Esophagus (tissue), 2 donors: ENCODE results near the gene TRIM38. TPM values are rescaled to one million over a fixed set of nuclear protein-coding genes. Genes with fewer than 3 reads are reported as not detected.
A peak's percentile ranks its signal among the peaks of the same experiment; 100 is the strongest.

Experiments used
- H3K27ac ChIP-seq, 2 donors: one replicate each; pipeline ENCODE4 v1.5.1; 2013; ENCODE audit warnings: low read depth in 2 of 2, mild to moderate bottlenecking in 2 of 2, inconsistent platforms in 1 of 2, low read length in 1 of 2, moderate library complexity in 1 of 2
- H3K27me3 ChIP-seq, 2 donors: one replicate each; pipeline ENCODE4 v1.6.1; 2013; ENCODE audit warnings: low read length in 2 of 2, control low read depth in 1 of 2, mild to moderate bottlenecking in 1 of 2; ENCODE audit not compliant: insufficient read depth in 2 of 2, control insufficient read depth in 1 of 2
- H3K36me3 ChIP-seq, 2 donors: one replicate each; pipeline ENCODE4 v1.6.1; 2013; ENCODE audit warnings: low read length in 1 of 2; ENCODE audit not compliant: control insufficient read depth in 2 of 2, insufficient read depth in 2 of 2
- H3K4me1 ChIP-seq, 2 donors: one replicate each; pipeline ENCODE4 v1.6.1; 2013; ENCODE audit warnings: low read length in 1 of 2; ENCODE audit not compliant: control insufficient read depth in 2 of 2, insufficient read depth in 2 of 2
- H3K4me3 ChIP-seq, 2 donors: one replicate each; pipeline ENCODE4 v1.5.1; 2013; ENCODE audit warnings: low read length in 2 of 2, mild to moderate bottlenecking in 2 of 2, low read depth in 1 of 2, moderate library complexity in 1 of 2
- H3K9me3 ChIP-seq, 2 donors: one replicate each; pipeline ENCODE4 v1.6.1; 2013; ENCODE audit warnings: mild to moderate bottlenecking in 2 of 2, low read depth in 1 of 2, low read length in 1 of 2, moderate library complexity in 1 of 2; ENCODE audit not compliant: control insufficient read depth in 2 of 2, insufficient read depth in 1 of 2
- whole genome bisulfite sequencing, 2 donors: extraction: QIAGEN DNeasy Blood & Tissue Kit; methylation state at CpG; one replicate each; pipeline ENCODE4 v1.1.7; 2013; 5-methylcytosine and 5-hydroxymethylcytosine counted together
- polyA plus RNA-seq, 2 donors: library from polyadenylated mRNA; stranded (reverse); fragments of 200-250 nt; gene quantifications; one replicate each; pipeline ENCODE4 v1.2.3, GENCODE V29; 2013
- donor health status: healthy with polysubstance abuse.
- donor health status: Bipolar disorder and iron deficiency.

The TRIM38 gene
- polyA plus RNA-seq, 2 donors = 4.7 to 5.7 TPM

DNA sequence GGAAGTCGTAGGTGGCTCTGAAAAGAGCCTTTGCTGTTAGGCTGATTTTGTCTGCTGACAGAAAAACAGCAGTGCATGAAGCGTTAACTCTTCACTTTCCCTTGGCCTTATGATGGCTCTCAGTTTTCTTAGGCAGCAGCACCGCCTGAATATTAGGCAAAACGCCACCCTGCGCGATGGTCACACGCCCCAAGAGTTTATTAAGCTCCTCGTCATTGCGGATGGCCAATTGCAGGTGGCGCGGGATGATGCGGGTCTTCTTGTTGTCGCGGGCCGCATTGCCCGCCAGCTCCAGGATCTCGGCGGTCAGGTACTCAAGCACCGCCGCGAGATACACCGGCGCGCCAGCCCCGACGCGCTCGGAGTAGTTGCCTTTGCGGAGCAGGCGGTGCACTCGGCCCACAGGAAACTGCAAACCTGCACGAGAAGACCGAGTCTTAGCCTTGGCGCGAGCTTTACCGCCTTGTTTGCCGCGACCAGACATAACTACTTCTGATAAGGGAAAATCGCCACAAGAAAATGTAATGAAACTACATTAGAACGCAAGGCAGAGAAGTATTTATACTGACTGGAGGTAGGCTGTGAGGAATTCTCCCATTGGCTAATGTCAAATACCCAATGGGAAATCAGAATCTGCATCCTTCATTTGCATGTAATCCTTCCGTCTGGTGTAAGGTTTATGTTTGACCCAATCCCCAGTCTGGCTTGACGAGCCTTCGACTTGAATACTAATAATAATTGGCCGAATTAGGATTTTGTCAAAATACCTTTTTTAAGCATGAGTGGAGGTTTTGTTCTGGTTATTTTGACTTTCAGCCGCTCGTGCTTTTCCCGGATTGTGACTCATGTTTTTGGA lies 70.7 kb downstream of the TRIM38 start:
- Histone ChIP-seq H3K4me1 (no peaks in the 10 kb centered on the region), H3K27ac (peak overlapping the region; percentile 92 to 99), H3K36me3 (no peaks in the 10 kb centered on the region), H3K9me3 (no peaks in the 10 kb centered on the region), H3K4me3 (peak overlapping the region; percentile 59 to 71), H3K27me3 (no peaks in the 10 kb centered on the region)
- WGBS, 2 donors = 0% methylated on average over 47 of the region's 47 CpGs

DNA sequence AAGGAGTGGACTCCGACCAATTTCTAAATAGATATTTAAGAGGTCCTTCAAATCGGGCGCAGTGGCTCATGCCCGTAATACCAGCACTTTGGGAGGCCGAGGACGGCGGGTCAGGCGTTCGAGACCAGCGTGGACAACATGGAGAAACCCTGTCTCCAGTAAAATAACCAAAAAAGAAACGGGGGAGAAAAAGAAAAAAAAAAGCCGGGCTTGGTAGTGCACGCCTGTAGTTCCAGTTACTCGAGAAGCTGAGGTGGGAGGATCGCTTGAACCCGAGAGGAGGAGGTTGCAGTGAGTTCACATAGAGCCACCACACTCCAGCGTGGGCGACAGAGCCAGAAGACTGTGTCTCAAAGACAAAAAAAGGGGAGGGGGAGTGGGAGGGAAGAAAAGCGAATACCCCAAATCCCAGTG lies 71.3 kb downstream of the TRIM38 start:
- no peaks in the 10 kb centered on the region for H3K36me3 ChIP-seq
- peak overlapping the region; percentile 92 to 99 for H3K27ac ChIP-seq
- no peaks in the 10 kb centered on the region for H3K9me3 ChIP-seq
- H3K4me3 ChIP-seq = peak overlapping the region; percentile 4 to 71
- WGBS, 2 donors = 5 to 6% methylated on average over 19 of the region's 19 CpGs
- no peaks in the 10 kb centered on the region for H3K27me3 ChIP-seq
- H3K4me1 ChIP-seq = no peaks in the 10 kb centered on the region

DNA sequence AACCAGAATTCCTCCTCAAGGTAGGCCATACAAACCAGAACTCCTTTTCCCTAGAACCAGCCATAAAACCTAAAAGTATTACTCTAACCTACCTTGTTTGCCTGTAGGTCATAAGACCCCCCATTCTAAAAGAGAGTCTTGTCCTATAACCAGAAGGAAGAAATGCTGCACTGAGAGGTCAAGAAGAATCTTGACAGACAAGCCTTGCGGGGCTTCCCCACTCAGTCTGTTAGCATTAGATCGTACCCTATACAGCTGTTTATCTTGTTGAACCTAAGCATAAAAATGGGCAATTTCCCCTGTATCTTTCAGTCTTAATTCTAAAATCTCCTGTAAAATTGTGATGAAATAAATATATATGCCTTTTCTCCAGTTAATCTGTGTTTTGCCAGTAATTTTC lies 72.3 kb downstream of the TRIM38 start:
- Histone ChIP-seq H3K27me3 (no peaks in the 10 kb centered on the region), H3K9me3 (no peaks in the 10 kb centered on the region), H3K4me3 (no peak overlapping the region), H3K4me1 (no peaks in the 10 kb centered on the region), H3K36me3 (no peaks in the 10 kb centered on the region), H3K27ac (no peak overlapping the region)
- 94 to 95% methylated on average over 2 of the region's 2 CpGs for WGBS, 2 donors

Other genes starting within 250 kb of the TRIM38 start
- gene SLC17A4, start 208.1 kb upstream of the TRIM38 start, polyA plus RNA-seq = not detected
- gene SLC17A1, start 130.8 kb upstream of the TRIM38 start, polyA plus RNA-seq = not detected
- not detected for gene SLC17A3, start 88.6 kb upstream of the TRIM38 start, polyA plus RNA-seq
- not detected for gene SLC17A2, start 32.1 kb upstream of the TRIM38 start, polyA plus RNA-seq
- gene HFE, start 124.6 kb downstream of the TRIM38 start, polyA plus RNA-seq = 1 to 10 TPM; 2.2 to 2.6 TPM